HL-60 (cell line): ENCODE measurements around the gene SPRED3.

Source experiments
- DNase-seq, 2 experiments: peaks; one replicate each; pipeline ENCODE4 v3.0.0-alpha.2; 2010 to 2020; ENCODE audit warnings: low read depth in 1 of 2, low spot score in 1 of 2
- H3K27ac ChIP-seq: fragments of 250-450 bp; sonication (Bioruptor Pico); replicated peaks from 2 replicates; pipeline ENCODE4 v1.5.1; 2020; ENCODE audit warnings: mild to moderate bottlenecking, moderate library complexity
- H3K27me3 ChIP-seq: fragments of 250-450 bp; sonication (Bioruptor Pico); 2 replicates; pipeline ENCODE4 v1.5.1; 2021; ENCODE audit warnings: mild to moderate bottlenecking, moderate library complexity; ENCODE audit not compliant: insufficient read depth, poor library complexity, severe bottlenecking
- H3K4me3 ChIP-seq: replicated peaks from 2 replicates; pipeline ENCODE4 v1.5.1; 2011; ENCODE audit warnings: mild to moderate bottlenecking, control low read depth, low read length; ENCODE audit not compliant: insufficient read depth
- CTCF ChIP-seq: IDR thresholded peaks from one replicate; pipeline ENCODE4 v1.5.1; 2011; ENCODE audit warnings: low read length, control low read depth, inconsistent platforms; ENCODE audit not compliant: insufficient read depth
- GABPA ChIP-seq: IDR thresholded peaks from 2 replicates; pipeline ENCODE4 v1.6.1; 2012; ENCODE audit warnings: low read depth
- POLR2AphosphoS5 ChIP-seq: IDR thresholded peaks from 2 replicates; pipeline ENCODE4 v1.6.1; 2012; ENCODE audit warnings: low read depth
- REST ChIP-seq: IDR thresholded peaks from 2 replicates; pipeline ENCODE4 v1.6.1; 2012; ENCODE audit warnings: low read depth; ENCODE audit not compliant: insufficient replicate concordance
- SPI1 ChIP-seq: IDR thresholded peaks from 2 replicates; pipeline ENCODE4 v1.6.1; 2012; ENCODE audit warnings: low read depth, mild to moderate bottlenecking, borderline replicate concordance

Gene SPRED3

GRCh38 chr19:38375098-38375493 lies 13.4 kb upstream of the SPRED3 start:
- peak overlapping the region; percentile 66 for H3K4me3 ChIP-seq
- H3K27me3 ChIP-seq = no peaks in the 10 kb centered on the region
- H3K27ac ChIP-seq = peak overlapping the region; percentile 92
- TF ChIP-seq GABPA (no peak), REST (no peak), SPI1 (no peak), POLR2AphosphoS5 (no peak), CTCF (no peak)
- no peak for DNase-seq

- H3K4me3 ChIP-seq = peak overlapping the region; percentile 66
- peak overlapping the region; percentile 92 for H3K27ac ChIP-seq
- TF ChIP-seq GABPA = no peak
- no peak for TF ChIP-seq POLR2AphosphoS5
- no peak for TF ChIP-seq REST
- TF ChIP-seq CTCF = no peak
- no peak for TF ChIP-seq SPI1
- no peak for DNase-seq
- no peaks in the 10 kb centered on the region for H3K27me3 ChIP-seq
These were observed 12.7 kb upstream of the SPRED3 start for GRCh38 chr19:38375748-38376147.

- TF ChIP-seq POLR2AphosphoS5 (no peak), REST (no peak), CTCF (no peak), SPI1 (no peak), GABPA (no peak)
- DNase-seq = no peak
- H3K4me3 ChIP-seq = no peak overlapping the region
- no peaks in the 10 kb centered on the region for H3K27me3 ChIP-seq
- no peak overlapping the region for H3K27ac ChIP-seq
These were observed 11.9 kb upstream of the SPRED3 start for GRCh38 chr19:38376576-38376975.
